ENCODE results near the gene EPAS1.

EPAS1 gene

DNA sequence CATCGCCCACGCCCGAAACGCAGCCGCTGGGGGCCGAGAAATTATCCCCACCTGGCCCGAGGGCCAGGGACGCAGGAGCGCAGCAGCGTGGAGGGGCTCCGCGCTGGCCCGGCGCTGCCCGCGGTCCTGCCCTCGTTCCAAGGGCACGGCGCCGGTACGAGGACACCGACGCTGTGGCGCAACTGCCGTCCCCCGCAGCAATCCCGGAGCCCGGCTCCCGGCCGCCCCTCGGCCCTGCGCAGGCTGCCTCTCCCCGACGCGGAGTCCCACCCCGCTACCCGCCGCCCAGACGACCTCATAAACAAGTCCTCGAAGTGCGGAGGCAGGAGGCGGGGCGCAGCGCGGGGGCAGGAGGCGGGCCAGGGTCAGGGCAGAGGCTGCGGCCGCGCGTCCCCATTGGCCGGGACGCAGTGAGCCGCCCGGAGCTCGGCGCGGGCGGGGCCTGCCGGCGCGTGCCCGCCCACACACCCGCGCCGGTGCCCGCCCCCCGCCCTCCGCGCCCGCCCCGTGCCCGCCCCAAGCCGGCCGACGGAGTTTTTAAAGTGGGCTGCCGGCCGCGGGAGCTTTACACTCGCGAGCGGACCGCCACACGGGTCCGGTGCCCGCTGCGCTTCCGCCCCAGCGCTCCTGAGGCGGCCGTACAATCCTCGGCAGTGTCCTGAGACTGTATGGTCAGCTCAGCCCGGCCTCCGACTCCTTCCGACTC is at the start of gene EPAS1:
Gene EPAS1 (plus strand): TSS at position 568 of the 706 bp plus-strand sequence. CDS start 505 bp downstream, outside the sequence.
- peak; percentile 80 for DNase-seq

- no peak for DNase-seq
Measured at GRCh38 chr2:46248171-46248570, 49.0 kb upstream of the EPAS1 start.

GRCh38 chr2:46249654-46250053 is 47.6 kb upstream of the EPAS1 start:
- no peak for DNase-seq

GRCh38 chr2:46252891-46253659 is 44.1 kb upstream of the EPAS1 start:
- DNase-seq, result no peak

- no peak for DNase-seq
Measured at GRCh38 chr2:46254474-46254873, 42.7 kb upstream of the EPAS1 start.

DNA sequence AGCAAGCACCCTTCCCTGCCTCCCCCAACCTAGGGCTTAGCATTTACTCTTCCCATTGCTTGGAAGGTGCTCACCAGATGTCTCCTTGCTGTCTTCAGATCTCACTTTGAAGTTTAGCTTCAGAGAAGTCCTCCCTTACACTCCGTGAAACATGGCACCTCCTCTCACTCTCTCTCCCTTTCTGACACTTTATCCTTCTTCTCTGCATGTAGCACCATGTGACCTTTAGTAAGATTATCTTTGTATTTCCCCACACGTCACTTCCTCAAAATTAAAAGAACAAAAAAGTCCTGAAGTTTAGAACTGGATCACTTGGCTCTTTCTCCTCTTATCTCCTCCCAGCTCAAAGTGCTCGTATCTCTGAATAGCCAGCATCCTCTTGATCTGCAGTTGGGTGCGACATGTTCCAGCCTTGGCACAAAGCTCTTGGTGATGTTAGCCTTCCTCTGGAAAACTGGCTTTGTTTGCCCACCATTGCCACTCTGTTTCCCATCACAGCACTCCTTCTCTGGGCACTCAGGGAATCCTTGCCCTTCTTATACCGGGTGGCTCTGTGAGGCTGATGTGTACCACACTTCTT is 40.6 kb upstream of the EPAS1 start:
- peak; percentile 67 for DNase-seq

GRCh38 chr2:46257476-46257875 is 39.7 kb upstream of the EPAS1 start:
- DNase-seq, result no peak

GRCh38 chr2:46257980-46258379 is 39.2 kb upstream of the EPAS1 start:
- no peak for DNase-seq

- DNase-seq, result peak; percentile 91
Measured at GRCh38 chr2:46258937-46259776, 38.0 kb upstream of the EPAS1 start.

GRCh38 chr2:46259777-46260168 is 37.4 kb upstream of the EPAS1 start:
- peak; percentile 51 for DNase-seq

DNA sequence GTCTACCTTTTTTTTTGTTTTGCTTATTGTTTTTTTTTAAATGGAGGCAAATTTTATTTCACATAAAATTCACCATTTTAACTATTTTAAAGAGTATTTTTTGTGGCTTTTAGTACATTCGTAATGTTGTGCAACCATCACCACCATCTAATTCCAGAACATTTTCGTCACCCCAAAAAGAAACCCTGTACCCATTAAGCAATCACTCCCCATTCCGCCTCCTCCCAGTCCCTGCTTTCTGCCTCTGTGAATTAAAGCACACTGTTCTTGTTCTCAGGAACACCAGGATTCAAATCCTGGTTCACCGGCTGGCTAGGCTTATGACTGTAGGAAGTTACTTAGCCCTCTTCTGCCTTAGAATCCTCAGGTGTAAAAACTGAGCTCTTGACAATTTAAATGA is 36.9 kb upstream of the EPAS1 start:
- no peak for DNase-seq

DNA sequence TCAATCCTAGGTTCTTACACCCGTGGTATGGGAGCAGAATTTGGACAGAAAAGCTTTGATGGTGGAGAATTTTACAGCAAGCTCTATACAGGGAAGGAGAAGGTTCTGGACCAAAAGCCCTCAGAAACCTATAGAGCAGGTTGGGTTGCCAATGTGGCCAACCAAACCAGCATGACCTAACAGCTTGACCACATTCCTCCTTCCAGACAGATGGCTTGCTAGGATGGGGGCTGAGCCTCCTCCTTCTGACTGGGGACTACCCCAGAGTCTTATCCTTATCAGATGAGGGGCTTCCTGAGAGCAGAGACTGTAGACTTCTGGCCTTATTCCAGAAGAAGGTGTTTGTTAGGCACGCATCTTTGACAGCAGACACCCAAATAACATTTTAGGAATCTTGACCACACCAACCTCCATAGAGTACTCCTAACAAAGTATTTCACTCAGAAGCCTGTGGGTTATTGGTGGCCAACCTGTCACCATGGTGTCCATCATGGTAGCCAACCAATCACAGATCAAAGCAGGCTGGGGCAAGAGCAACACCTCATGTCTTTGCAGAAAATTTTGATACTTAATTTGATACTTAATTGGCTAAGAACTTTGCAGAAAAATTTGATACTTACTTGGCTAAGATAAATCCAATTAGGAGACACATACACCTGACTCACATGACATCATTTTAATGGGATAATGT is 34.8 kb upstream of the EPAS1 start:
- DNase-seq, result no peak

DNA sequence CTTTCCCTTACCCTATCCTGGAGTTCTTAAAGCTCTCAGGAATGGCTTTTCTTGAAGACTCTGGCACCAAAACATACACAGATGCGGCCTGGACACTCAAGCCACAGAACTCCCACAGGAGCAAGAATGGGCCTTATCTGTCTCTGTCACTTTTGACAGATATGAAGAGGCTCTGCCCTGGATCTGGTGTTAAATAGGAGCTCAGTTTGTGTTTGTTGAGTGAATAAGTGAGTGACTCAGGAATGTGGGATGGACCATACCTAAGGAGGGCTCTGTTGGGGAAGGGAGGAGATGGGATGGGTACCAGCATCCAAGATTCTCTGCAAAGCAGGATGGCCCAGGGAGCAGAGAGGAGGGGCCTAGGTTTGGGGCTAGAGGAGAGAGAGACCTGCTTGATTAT is 33.9 kb upstream of the EPAS1 start:
- DNase-seq, result no peak

DNA sequence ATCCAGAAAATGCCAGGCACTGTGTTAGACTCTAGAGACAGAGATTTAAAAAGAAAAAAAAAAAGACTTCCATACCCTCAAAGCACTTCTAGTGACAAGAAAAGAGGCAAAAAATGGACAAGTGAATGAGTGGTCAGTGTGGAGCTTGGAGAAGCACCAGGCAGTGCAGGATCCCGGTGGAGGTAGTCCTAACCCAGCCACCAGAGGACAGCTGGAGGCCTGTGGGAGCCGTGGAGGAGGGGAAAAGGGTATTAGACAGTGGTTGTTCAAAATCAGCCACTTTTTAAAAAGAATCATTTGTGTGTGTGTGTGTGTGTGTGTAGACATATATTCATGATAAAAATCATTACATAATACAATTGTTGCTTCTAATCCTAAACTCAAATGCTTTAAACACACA is 32.8 kb upstream of the EPAS1 start:
- DNase-seq, result no peak

GRCh38 chr2:46266134-46266533 is 31.1 kb upstream of the EPAS1 start:
- DNase-seq, result no peak

GRCh38 chr2:46267616-46268015 is 29.6 kb upstream of the EPAS1 start:
- DNase-seq, result no peak

GRCh38 chr2:46268196-46268595 is 29.0 kb upstream of the EPAS1 start:
- DNase-seq, result no peak

DNA sequence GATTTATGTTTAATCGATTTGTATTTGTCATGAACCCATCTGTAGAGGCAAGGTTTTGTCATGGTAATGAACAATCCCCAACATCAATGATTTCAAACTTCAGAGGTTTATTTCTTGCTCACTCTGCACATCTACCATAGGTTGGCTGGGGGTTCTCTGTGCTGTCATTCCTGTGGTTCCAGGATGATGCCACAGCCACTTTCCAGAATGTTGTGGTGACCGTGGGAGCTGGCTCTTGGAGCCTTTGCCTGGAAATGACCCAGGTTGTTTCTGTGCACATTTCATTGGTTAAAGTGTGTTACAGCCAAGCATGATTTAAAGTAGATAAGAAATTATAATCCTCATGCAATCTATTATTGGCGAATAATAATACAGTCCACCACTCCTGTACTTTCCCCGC is 28.2 kb upstream of the EPAS1 start:
- no peak for DNase-seq

- peak; percentile 14 for DNase-seq
Measured at GRCh38 chr2:46269544-46270273, 27.5 kb upstream of the EPAS1 start.

- DNase-seq, result no peak
Measured at GRCh38 chr2:46270384-46270783, 26.8 kb upstream of the EPAS1 start.

DNA sequence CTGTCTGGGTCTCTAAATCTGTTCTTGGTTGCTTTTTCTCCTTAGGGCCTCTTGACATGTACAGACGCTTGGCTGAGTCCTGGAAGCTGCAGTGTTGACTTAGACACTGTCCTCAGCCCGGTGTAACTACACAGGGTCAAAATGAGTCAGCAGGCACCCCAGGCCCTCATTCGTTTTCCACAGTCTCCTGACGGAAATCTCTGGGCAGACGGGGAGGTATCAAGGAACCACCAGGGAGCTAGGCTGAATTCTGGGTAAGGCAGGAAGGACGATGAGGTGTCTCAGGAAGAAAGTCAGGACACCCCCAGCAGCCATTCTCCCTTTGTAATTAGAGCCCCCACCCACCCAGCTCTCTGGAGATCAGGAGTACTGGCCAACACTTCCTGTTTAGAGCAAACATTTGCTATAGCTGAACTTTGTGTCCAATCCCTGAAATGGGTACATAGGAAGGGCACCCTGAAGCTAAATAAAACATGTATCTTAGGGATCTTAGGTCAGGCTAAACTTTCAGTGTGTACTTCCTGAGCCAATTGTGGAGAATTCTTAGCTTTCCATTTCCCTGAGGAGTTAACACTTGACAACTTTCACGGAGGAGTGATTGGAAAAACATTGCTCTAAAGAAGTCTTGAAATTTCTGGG is 23.9 kb upstream of the EPAS1 start:
- DNase-seq, result no peak
